A172 (cell line): ENCODE measurements around the gene PREPL. TPM values are rescaled to one million over a fixed set of nuclear protein-coding genes. Genes with fewer than 3 reads are reported as not detected.
"Not testable (repeated sequence)": the region's sequence is repeated elsewhere in the genome, so short reads cannot be mapped to it uniquely, and the experiment has no call there.

Experiments
- DNase-seq: peaks from one replicate; pipeline ENCODE4 v3.0.0-alpha.2; 2015; ENCODE audit warnings: low spot score
- total RNA-seq: library from RNA; depleted of rRNA; stranded (reverse); fragments of >200 nt; shearing (Covaris generic); gene quantifications from 2 replicates; pipeline ENCODE4 v1.2.3, GENCODE V29; 2014; rRNA removed

PREPL gene
- total RNA-seq: 53.9 and 62.7 TPM in 2 replicates

- peak; percentile 94 for DNase-seq
Observed at GRCh38 chr2:44361330-44362206, at the start of gene PREPL, which contains the start of gene CAMKMT. PREPL (minus strand) TSS chr2:44361494; CDS start chr2:44346342, 15,152 bp downstream. CAMKMT (plus strand) TSS chr2:44361947.

GRCh38 chr2:44398243-44398897, 37.1 kb upstream of the PREPL start:
- DNase-seq: no peak

GRCh38 chr2:44397447-44398175, 36.3 kb upstream of the PREPL start:
- no peak for DNase-seq

GRCh38 chr2:44392338-44392943, 31.1 kb upstream of the PREPL start:
- peak; percentile 49 for DNase-seq

GRCh38 chr2:44389895-44390294, 28.6 kb upstream of the PREPL start:
- DNase-seq: no peak

- no peak for DNase-seq
Observed at GRCh38 chr2:44388877-44389276, 27.6 kb upstream of the PREPL start.

- not testable (repeated sequence) for DNase-seq
Observed at GRCh38 chr2:44385226-44385625, 23.9 kb upstream of the PREPL start.

- no peak for DNase-seq
Observed at GRCh38 chr2:44377486-44377885, 16.2 kb upstream of the PREPL start.

- no peak for DNase-seq
Observed at GRCh38 chr2:44372246-44372645, 11.0 kb upstream of the PREPL start.

- DNase-seq: no peak
Observed at GRCh38 chr2:44371445-44371844, 10.2 kb upstream of the PREPL start.

GRCh38 chr2:44369392-44369791, 8.1 kb upstream of the PREPL start:
- no peak for DNase-seq

GRCh38 chr2:44367591-44367990, 6.3 kb upstream of the PREPL start:
- DNase-seq: no peak

- no peak for DNase-seq
Observed at GRCh38 chr2:44364604-44365003, 3.3 kb upstream of the PREPL start.

- DNase-seq: peak; percentile 37
Observed at GRCh38 chr2:44362207-44363015, 1.1 kb upstream of the PREPL start.

GRCh38 chr2:44360749-44361329, 455 bp downstream of the PREPL start:
- no peak for DNase-seq

- DNase-seq: peak; percentile 67
Observed at GRCh38 chr2:44358503-44358902, 2.8 kb downstream of the PREPL start.

- no peak for DNase-seq
Observed at GRCh38 chr2:44354761-44355160, 6.5 kb downstream of the PREPL start.

GRCh38 chr2:44352510-44352909, 8.8 kb downstream of the PREPL start:
- DNase-seq: no peak

- DNase-seq: no peak
Observed at GRCh38 chr2:44351676-44352075, 9.6 kb downstream of the PREPL start.

- DNase-seq: no peak
Observed at GRCh38 chr2:44351088-44351487, 10.2 kb downstream of the PREPL start.

- no peak for DNase-seq
Observed at GRCh38 chr2:44349506-44349905, 11.8 kb downstream of the PREPL start.
